ENCODE results near the gene SGSH. TPM values are rescaled to one million over a fixed set of nuclear protein-coding genes. Genes with fewer than 3 reads are reported as not detected.

SGSH gene
- polyA plus RNA-seq, 1 donor (not counting 4 experiments of a cell fraction or from before 2014, with no cell fraction given) = 9.6 TPM

DNA sequence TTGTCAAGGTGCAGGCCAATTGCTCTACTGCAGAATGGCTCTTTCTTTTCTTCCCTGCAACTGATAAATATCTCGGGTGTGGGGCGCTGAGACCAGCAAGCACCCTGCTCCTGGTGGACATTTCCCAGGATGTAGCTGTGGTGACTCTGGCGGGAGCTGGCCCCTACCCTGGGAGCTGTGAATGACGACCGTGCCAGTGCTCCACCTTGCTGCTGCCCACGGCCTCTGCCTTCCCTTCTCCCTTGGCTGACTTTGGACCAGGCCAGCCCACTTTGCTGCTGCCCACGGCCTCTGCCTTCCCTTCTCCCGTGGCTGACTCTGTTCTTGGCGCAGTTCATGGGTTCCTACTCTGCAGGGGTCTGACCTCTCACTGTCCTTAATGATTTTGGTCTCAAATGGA, 34.2 kb downstream of the SGSH start:
- no peak overlapping the region for H2AFZ ChIP-seq (ENCODE audit: control insufficient read depth, low read length)
- no peak for FAIRE-seq
- no peak overlapping the region for H3K27ac ChIP-seq (ENCODE audit: control insufficient read depth, insufficient read depth, low read length)
- no peak for TF ChIP-seq EZH2 (IDR thresholded peaks at IDR 0.05; ENCODE audit: low read length)
- TF ChIP-seq, protein P1, sequence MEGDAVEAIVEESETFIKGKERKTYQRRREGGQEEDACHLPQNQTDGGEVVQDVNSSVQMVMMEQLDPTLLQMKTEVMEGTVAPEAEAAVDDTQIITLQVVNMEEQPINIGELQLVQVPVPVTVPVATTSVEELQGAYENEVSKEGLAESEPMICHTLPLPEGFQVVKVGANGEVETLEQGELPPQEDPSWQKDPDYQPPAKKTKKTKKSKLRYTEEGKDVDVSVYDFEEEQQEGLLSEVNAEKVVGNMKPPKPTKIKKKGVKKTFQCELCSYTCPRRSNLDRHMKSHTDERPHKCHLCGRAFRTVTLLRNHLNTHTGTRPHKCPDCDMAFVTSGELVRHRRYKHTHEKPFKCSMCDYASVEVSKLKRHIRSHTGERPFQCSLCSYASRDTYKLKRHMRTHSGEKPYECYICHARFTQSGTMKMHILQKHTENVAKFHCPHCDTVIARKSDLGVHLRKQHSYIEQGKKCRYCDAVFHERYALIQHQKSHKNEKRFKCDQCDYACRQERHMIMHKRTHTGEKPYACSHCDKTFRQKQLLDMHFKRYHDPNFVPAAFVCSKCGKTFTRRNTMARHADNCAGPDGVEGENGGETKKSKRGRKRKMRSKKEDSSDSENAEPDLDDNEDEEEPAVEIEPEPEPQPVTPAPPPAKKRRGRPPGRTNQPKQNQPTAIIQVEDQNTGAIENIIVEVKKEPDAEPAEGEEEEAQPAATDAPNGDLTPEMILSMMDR (optimal IDR thresholded peaks at IDR 0.05 in 1 of 3, IDR thresholded peaks at IDR 0.05 in 1 of 3, conservative IDR thresholded peaks at IDR 0.05 in 1 of 3; ENCODE audit: extremely low read depth in 1 of 3, insufficient read depth in 2 of 3, low read length in 3 of 3) = no peak
- H4K20me1 ChIP-seq (ENCODE audit: control insufficient read depth, extremely low read depth, insufficient read depth, low read length) = no peaks in the 10 kb centered on the region
- H3K4me3 ChIP-seq (ENCODE audit: control insufficient read depth in 2 of 3, extremely low read depth in 1 of 3, insufficient read depth in 2 of 3, low read depth in 1 of 3, low read length in 3 of 3) = no peak overlapping the region
- DNase-seq (ENCODE audit: low read depth, low spot score) = no peak
- H3K9ac ChIP-seq (ENCODE audit: control insufficient read depth, extremely low read depth, insufficient read depth, low read length) = no peak overlapping the region
- no peak overlapping the region for H3K4me2 ChIP-seq (ENCODE audit: control insufficient read depth, extremely low read depth, insufficient read depth, low read depth, low read length)
- peaks cover 19% of the 10 kb centered on the region for H3K4me1 ChIP-seq (ENCODE audit: control insufficient read depth, extremely low read depth, insufficient read depth, low read length)
- H3K36me3 ChIP-seq (ENCODE audit: control insufficient read depth in 2 of 2, extremely low read depth in 1 of 2, insufficient read depth in 2 of 2, low read length in 2 of 2) = no peaks in the 10 kb centered on the region
- dilution Hi-C loops (cut with MboI; ENCODE audit: extremely low pct_ligation_motif_present, low sequenced_read_pairs) = no loop called here
- H3K27me3 ChIP-seq (ENCODE audit: control insufficient read depth, extremely low read depth, insufficient read depth, low read length) = peaks cover 8% of the 10 kb centered on the region
- no peaks in the 10 kb centered on the region for H3K79me2 ChIP-seq (ENCODE audit: control insufficient read depth, insufficient read depth, low read length)
- no peaks in the 10 kb centered on the region for H3K9me3 ChIP-seq (ENCODE audit: control insufficient read depth, low read depth, low read length)
- H3K9me1 ChIP-seq (ENCODE audit: control insufficient read depth, extremely low read depth, insufficient read depth, low read length) = peaks cover 2% of the 10 kb centered on the region

DNA sequence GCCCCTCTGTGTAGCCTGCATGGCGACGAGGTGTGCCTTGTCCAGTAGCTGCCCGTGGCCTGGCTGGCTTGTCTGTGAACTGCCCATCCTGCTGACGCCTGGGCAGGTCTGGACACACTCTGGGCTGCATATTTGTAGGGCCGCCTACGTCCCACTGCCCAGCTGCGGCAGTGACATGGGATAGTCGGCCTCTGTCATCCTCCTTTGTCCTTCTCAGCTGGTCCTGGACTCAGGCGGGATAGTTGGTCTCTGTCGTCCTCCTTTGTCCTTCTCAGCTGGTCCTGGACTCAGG, 35.8 kb downstream of the SGSH start:
- H3K9me1 ChIP-seq (ENCODE audit: control insufficient read depth, extremely low read depth, insufficient read depth, low read length) = peaks cover 2% of the 10 kb centered on the region
- H4K20me1 ChIP-seq (ENCODE audit: control insufficient read depth, extremely low read depth, insufficient read depth, low read length) = no peaks in the 10 kb centered on the region
- no peak for DNase-seq (ENCODE audit: low read depth, low spot score)
- FAIRE-seq = no peak
- no peak overlapping the region for H3K4me2 ChIP-seq (ENCODE audit: control insufficient read depth, extremely low read depth, insufficient read depth, low read depth, low read length)
- no peak overlapping the region for H3K27ac ChIP-seq (ENCODE audit: control insufficient read depth, insufficient read depth, low read length)
- no peak overlapping the region for H2AFZ ChIP-seq (ENCODE audit: control insufficient read depth, low read length)
- no peaks in the 10 kb centered on the region for H3K79me2 ChIP-seq (ENCODE audit: control insufficient read depth, insufficient read depth, low read length)
- no peak overlapping the region for H3K9ac ChIP-seq (ENCODE audit: control insufficient read depth, extremely low read depth, insufficient read depth, low read length)
- peaks cover 19% of the 10 kb centered on the region for H3K4me1 ChIP-seq (ENCODE audit: control insufficient read depth, extremely low read depth, insufficient read depth, low read length)
- H3K27me3 ChIP-seq (ENCODE audit: control insufficient read depth, extremely low read depth, insufficient read depth, low read length) = peaks cover 8% of the 10 kb centered on the region
- no peaks in the 10 kb centered on the region for H3K36me3 ChIP-seq (ENCODE audit: control insufficient read depth in 2 of 2, extremely low read depth in 1 of 2, insufficient read depth in 2 of 2, low read length in 2 of 2)
- H3K9me3 ChIP-seq (ENCODE audit: control insufficient read depth, low read depth, low read length) = no peaks in the 10 kb centered on the region
- no peak overlapping the region for H3K4me3 ChIP-seq (ENCODE audit: control insufficient read depth in 2 of 3, extremely low read depth in 1 of 3, insufficient read depth in 2 of 3, low read depth in 1 of 3, low read length in 3 of 3)
- dilution Hi-C loops (cut with MboI; ENCODE audit: extremely low pct_ligation_motif_present, low sequenced_read_pairs) = no loop called here
- TF ChIP-seq EZH2 (IDR thresholded peaks at IDR 0.05; ENCODE audit: low read length) = no peak
- TF ChIP-seq, protein P1 (optimal IDR thresholded peaks at IDR 0.05 in 1 of 3, IDR thresholded peaks at IDR 0.05 in 1 of 3, conservative IDR thresholded peaks at IDR 0.05 in 1 of 3; ENCODE audit: extremely low read depth in 1 of 3, insufficient read depth in 2 of 3, low read length in 3 of 3) = no peak
